SK-N-SH (cell line): ENCODE data around the gene MLX. TPM values are rescaled to one million over a fixed set of nuclear protein-coding genes. Genes with fewer than 3 reads are reported as not detected.

ENCODE experiments used
- CTCF ChIA-PET: fragments of 300-600, 350-600 bp; formaldehyde crosslinking; extraction: SDS; loops from one replicate; lab custom pipeline; 2021; lab: Yijun Ruan, JAX
- POLR2A ChIA-PET: fragments of 350-600 bp; sonication (Branson Sonifier 250); formaldehyde crosslinking; extraction: SDS; loops from one replicate; lab custom pipeline; 2020; ENCODE audit warnings: antibody characterized with exemption, inconsistent platforms; lab: Yijun Ruan, JAX
- DNase-seq: peaks from one replicate; pipeline ENCODE4 v3.0.0; 2012
- H2AFZ ChIP-seq: fragments of 200-600 bp; sonication (generic); 2 replicates; pipeline ENCODE4 v1.8.1; 2016; ENCODE audit warnings: antibody characterized with exemption, mild to moderate bottlenecking, low read depth
- H3F3A ChIP-seq: fragments of 200-600 bp; sonication (generic); replicated peaks from 2 replicates; pipeline ENCODE3; 2016; ENCODE audit warnings: antibody characterized with exemption, mild to moderate bottlenecking; ENCODE audit not compliant: insufficient read depth
- H3K27ac ChIP-seq, 2 experiments: fragments of 200-500 bp in 1 of 2; fragments of 200-600 bp in 1 of 2; sonication (Bioruptor generic) in 1 of 2; sonication (generic), shearing (Covaris generic) in 1 of 2; 2 replicates each; pipeline versions ENCODE4 v1.5.1 to v1.6.1; 2014 to 2016; ENCODE audit warnings: low read depth in 2 of 2, inconsistent platforms in 1 of 2, low read length in 1 of 2, mild to moderate bottlenecking in 1 of 2, mixed read lengths in 1 of 2
- H3K27me3 ChIP-seq: fragments of 200-600 bp; sonication (generic), shearing (Covaris generic); 2 replicates; pipeline ENCODE4 v1.6.1; 2016; ENCODE audit warnings: mixed run types; ENCODE audit not compliant: insufficient read depth
- H3K36me3 ChIP-seq, 2 experiments: fragments of 200-500 bp in 1 of 2; fragments of 200-600 bp in 1 of 2; sonication (Bioruptor generic) in 1 of 2; sonication (generic) in 1 of 2; replicated peaks in 1 of 2; 2 replicates each; pipeline versions ENCODE3 to v1.5.1; 2014 to 2016; ENCODE audit warnings: low read length in 1 of 2, mild to moderate bottlenecking in 1 of 2; ENCODE audit not compliant: insufficient read depth in 2 of 2, control insufficient read depth in 1 of 2
- H3K4me1 ChIP-seq, 2 experiments: fragments of 200-500 bp in 1 of 2; fragments of 200-600 bp in 1 of 2; sonication (Bioruptor generic) in 1 of 2; sonication (generic), shearing (Covaris generic) in 1 of 2; 2 replicates each; pipeline versions ENCODE4 v1.5.1 to v1.6.1; 2014 to 2016; ENCODE audit warnings: low read depth in 1 of 2, low read length in 1 of 2, mixed run types in 1 of 2; ENCODE audit not compliant: insufficient read depth in 2 of 2, control insufficient read depth in 1 of 2
- H3K4me2 ChIP-seq: fragments of 200-600 bp; sonication (generic), shearing (Covaris generic); 2 replicates; pipeline ENCODE4 v1.6.1; 2017; ENCODE audit warnings: mixed run types
- H3K4me3 ChIP-seq, 2 experiments: fragments of 200-500 bp in 1 of 2; fragments of 200-600 bp in 1 of 2; sonication (Bioruptor generic) in 1 of 2; sonication (generic), shearing (Covaris generic) in 1 of 2; 2 replicates each; pipeline versions ENCODE4 v1.5.1 to v1.8.1; 2014 to 2016; ENCODE audit warnings: low read depth in 2 of 2, inconsistent platforms in 1 of 2, low read length in 1 of 2, mild to moderate bottlenecking in 1 of 2, mixed read lengths in 1 of 2, moderate library complexity in 1 of 2
- H3K79me2 ChIP-seq: fragments of 200-600 bp; sonication (generic); 2 replicates; pipeline ENCODE4 v1.8.1; 2017; ENCODE audit warnings: mild to moderate bottlenecking; ENCODE audit not compliant: insufficient read depth
- H3K9ac ChIP-seq: fragments of 200-600 bp; sonication (generic); 2 replicates; pipeline ENCODE4 v1.6.1; 2017; ENCODE audit warnings: mixed run types
- H3K9me2 ChIP-seq: fragments of 200-600 bp; sonication (generic); 2 replicates; pipeline ENCODE4 v1.6.1; 2017; ENCODE audit warnings: mixed run types
- H3K9me3 ChIP-seq: fragments of 200-600 bp; sonication (generic); 2 replicates; pipeline ENCODE4 v1.6.1; 2017; ENCODE audit warnings: mixed run types, mild to moderate bottlenecking, moderate library complexity
- H4K20me1 ChIP-seq: fragments of 200-600 bp; sonication (generic); 2 replicates; pipeline ENCODE4 v1.6.1; 2017; ENCODE audit warnings: mild to moderate bottlenecking, mixed run types; ENCODE audit not compliant: insufficient read depth
- CHD2 ChIP-seq: fragments of 150-350 bp; IDR thresholded peaks from 2 replicates; pipeline ENCODE4 v1.6.1; 2018; ENCODE audit warnings: low read length; ENCODE audit not compliant: partially characterized antibody
- CTCF ChIP-seq: fragments of 200-600 bp; sonication (generic); IDR thresholded peaks from 2 replicates; pipeline ENCODE4 v1.6.1; 2017; ENCODE audit warnings: antibody characterized with exemption, mild to moderate bottlenecking, moderate library complexity
- FOSL2 ChIP-seq: IDR thresholded peaks from 2 replicates; pipeline ENCODE4 v1.4.0; 2012; ENCODE audit warnings: low read depth, mild to moderate bottlenecking, moderate library complexity, borderline replicate concordance
- NFIC ChIP-seq: IDR thresholded peaks from 2 replicates; pipeline ENCODE4 v1.4.0; 2012; ENCODE audit warnings: borderline replicate concordance
- NRF1 ChIP-seq: IDR thresholded peaks from 2 replicates; pipeline ENCODE4 v1.6.1; 2012; ENCODE audit warnings: low read depth, mild to moderate bottlenecking, low read length
- RAD21 ChIP-seq: IDR thresholded peaks from 2 replicates; pipeline ENCODE4 v1.6.1; 2012; ENCODE audit warnings: mild to moderate bottlenecking, low read length
- RCOR1 ChIP-seq: fragments of 150-350 bp; IDR thresholded peaks from 2 replicates; pipeline ENCODE4 v1.6.1; 2017; ENCODE audit warnings: antibody characterized with exemption, low read length
- REST ChIP-seq: IDR thresholded peaks from 2 replicates; pipeline ENCODE4 v1.6.1; 2012; ENCODE audit warnings: mild to moderate bottlenecking, low read depth, low read length, moderate library complexity
- SIN3A ChIP-seq: IDR thresholded peaks from 2 replicates; pipeline ENCODE4 v1.6.1; 2012; ENCODE audit warnings: low read depth, mild to moderate bottlenecking, low read length, moderate library complexity, borderline replicate concordance
- SMC3 ChIP-seq: IDR thresholded peaks from 2 replicates; pipeline ENCODE4 v1.6.1; 2012; ENCODE audit warnings: low read depth, low read length, improper control_type of control experiment
- TAF1 ChIP-seq: IDR thresholded peaks from 2 replicates; pipeline ENCODE4 v1.6.1; 2012; ENCODE audit warnings: low read depth, mild to moderate bottlenecking, low read length, moderate library complexity, borderline replicate concordance
- USF1 ChIP-seq: IDR thresholded peaks from 2 replicates; pipeline ENCODE4 v1.4.0; 2012; ENCODE audit warnings: low read depth, borderline replicate concordance
- YY1 ChIP-seq: IDR thresholded peaks from 2 replicates; pipeline ENCODE4 v1.4.0; 2012; ENCODE audit warnings: low read depth, mild to moderate bottlenecking
- ZBTB33 ChIP-seq: IDR thresholded peaks from 2 replicates; pipeline ENCODE4 v1.4.0; 2012; ENCODE audit warnings: low read depth, borderline replicate concordance
- WGBS: methylation state at CpG from one replicate; pipeline ENCODE4 v1.1.6; 2017; ENCODE audit warnings: low lambda C conversion rate; 5-methylcytosine and 5-hydroxymethylcytosine counted together
- polyA plus RNA-seq, 3 experiments: library from polyadenylated mRNA; depleted of rRNA; stranded (reverse); fragments of >200 nt; gene quantifications; 2 replicates each; pipeline ENCODE4 v1.2.3, GENCODE V29; 2012

MLX gene
- polyA plus RNA-seq, 1 of the 3 experiments (the other 2 are of a cell fraction): 44.5 TPM

- H3K4me2 ChIP-seq: peak overlapping the region; percentile 81
- peak overlapping the region; percentile 60; the same call in 1 of the 2 replicates for H3K9ac ChIP-seq
- CTCF ChIA-PET: interaction anchor here (0.6 to 7.9 kb wide), 22 partner anchors 9 to 464 kb away, joined by 3 to 83 read pairs (median 4); partner anchors contain the start of gene CAVIN1
Measured at GRCh38 chr17:42517516-42517915, 49.4 kb upstream of the MLX start.

GRCh38 chr17:42518046-42518754, 48.7 kb upstream of the MLX start:
- Histone ChIP-seq H3K9ac (peak overlapping the region; percentile 60), H4K20me1 (no peaks in the 10 kb centered on the region), H3K36me3 (peaks cover 0 to 7% of the 10 kb centered on the region in 2 experiments), H3K27ac (peak overlapping the region; percentile 92 to 100), H3F3A (peaks cover 47% of the 10 kb centered on the region), H3K4me1 (peaks cover 43 to 54% of the 10 kb centered on the region in 2 experiments), H3K9me2 (no peaks in the 10 kb centered on the region), H3K79me2 (peaks cover 8% of the 10 kb centered on the region; the same call in 1 of the 2 replicates), H2AFZ (no peak overlapping the region), H3K4me2 (peak overlapping the region; percentile 81), H3K27me3 (no peaks in the 10 kb centered on the region), H3K4me3 (peak overlapping the region in 1 of 2 experiments; percentile 13; a peak in 2 of 4 replicates), H3K9me3 (no peaks in the 10 kb centered on the region)
- no peak for DNase-seq
- CTCF ChIA-PET: interaction anchor here (0.6 to 7.9 kb wide), 26 partner anchors 9 to 464 kb away, joined by 3 to 83 read pairs (median 4); partner anchors contain the start of gene CAVIN1
- POLR2A ChIA-PET: interaction anchor here (0.6 to 1.5 kb wide), 2 partner anchors 22 to 24 kb away, joined by 3 read pairs; no protein-coding TSS in a partner anchor
- 22% methylated on average over 9 of the region's 9 CpGs for WGBS
- TF ChIP-seq ZBTB33 (peak; percentile 69; the same call in 1 of the 2 replicates), REST (no peak; the same call in 1 of the 2 replicates), TAF1 (peak; percentile 20; the same call in 1 of the 2 replicates), NRF1 (no peak), SIN3A (peak; percentile 69; the same call in 1 of the 2 replicates)

More at GRCh38 chr17:42517516-42517915, 49.4 kb upstream of the MLX start:
- Histone ChIP-seq H3F3A (peaks cover 47% of the 10 kb centered on the region), H3K79me2 (peaks cover 1% of the 10 kb centered on the region; the same call in 1 of the 2 replicates), H3K9me2 (no peaks in the 10 kb centered on the region), H3K27me3 (no peaks in the 10 kb centered on the region), H3K4me1 (peaks cover 43 to 47% of the 10 kb centered on the region in 2 experiments), H3K27ac (peak overlapping the region; percentile 92 to 100), H2AFZ (no peak overlapping the region), H3K4me3 (no peak overlapping the region; a peak in 1 of 4 replicates), H3K9me3 (no peaks in the 10 kb centered on the region), H3K36me3 (peaks cover 0 to 7% of the 10 kb centered on the region in 2 experiments), H4K20me1 (no peaks in the 10 kb centered on the region)
- POLR2A ChIA-PET: interaction anchor here (0.6 kb wide), 1 partner anchor 24 kb away, joined by 3 read pairs; no protein-coding TSS in a partner anchor
- WGBS: 9% methylated on average over 9 of the region's 9 CpGs
- peak; percentile 98 for TF ChIP-seq CTCF
- peak; percentile 47; the same call in 1 of the 2 replicates for TF ChIP-seq RCOR1
- TF ChIP-seq CHD2: peak; percentile 53
- no peak for TF ChIP-seq USF1
- TF ChIP-seq FOSL2: no peak
- peak; percentile 75 for TF ChIP-seq SMC3
- TF ChIP-seq SIN3A: peak; percentile 55; the same call in 1 of the 2 replicates
- TF ChIP-seq NFIC: peak; percentile 25; the same call in 1 of the 2 replicates
- peak; percentile 69 for TF ChIP-seq RAD21
- no peak for TF ChIP-seq YY1
- peak; percentile 87 for DNase-seq
